ENCODE results near the gene ARHGEF7.

ARHGEF7 gene

GRCh38 chr13:111328574-111329410 lies 213.7 kb downstream of the ARHGEF7 start:
- no peak for DNase-seq

GRCh38 chr13:111329641-111330040 lies 214.5 kb downstream of the ARHGEF7 start:
- DNase-seq = no peak

- no peak for DNase-seq
Measured at GRCh38 chr13:111330066-111330610, 215.0 kb downstream of the ARHGEF7 start.

GRCh38 chr13:111335298-111335697 lies 220.2 kb downstream of the ARHGEF7 start:
- no peak for DNase-seq

- no peak for DNase-seq
Measured at GRCh38 chr13:111336666-111337065, 221.6 kb downstream of the ARHGEF7 start.

GRCh38 chr13:111337206-111337605 lies 222.1 kb downstream of the ARHGEF7 start:
- no peak for DNase-seq

- DNase-seq = no peak
Measured at GRCh38 chr13:111337741-111338140, 222.6 kb downstream of the ARHGEF7 start.

- no peak for DNase-seq
Measured at GRCh38 chr13:111338841-111339240, 223.7 kb downstream of the ARHGEF7 start.

- DNase-seq = no peak
Measured at GRCh38 chr13:111339366-111340143, 224.4 kb downstream of the ARHGEF7 start.

GRCh38 chr13:111341886-111342285 lies 226.8 kb downstream of the ARHGEF7 start:
- DNase-seq = no peak

GRCh38 chr13:111342721-111343120 lies 227.6 kb downstream of the ARHGEF7 start:
- DNase-seq = no peak

GRCh38 chr13:111343186-111343805 lies 228.2 kb downstream of the ARHGEF7 start:
- DNase-seq = no peak

GRCh38 chr13:111344471-111345191 lies 229.5 kb downstream of the ARHGEF7 start:
- DNase-seq = peak; percentile 21

GRCh38 chr13:111345682-111346081 lies 230.6 kb downstream of the ARHGEF7 start:
- no peak for DNase-seq

- DNase-seq = no peak
Measured at GRCh38 chr13:111346101-111346680, 231.1 kb downstream of the ARHGEF7 start.

GRCh38 chr13:111347438-111347837 lies 232.3 kb downstream of the ARHGEF7 start:
- DNase-seq = no peak

- no peak for DNase-seq
Measured at GRCh38 chr13:111353508-111353907, 238.4 kb downstream of the ARHGEF7 start.

GRCh38 chr13:111354789-111355188 lies 239.7 kb downstream of the ARHGEF7 start:
- DNase-seq = no peak
